K562 (cell line): ENCODE results near the gene NFATC2. TPM values are rescaled to one million over a fixed set of nuclear protein-coding genes. Genes with fewer than 3 reads are reported as not detected.

Source experiments
- ATF7 ChIP-seq: fragments of 450-650 bp; IDR thresholded peaks from 2 replicates; pipeline ENCODE4 v1.7.1; 2014; ENCODE audit warnings: mild to moderate bottlenecking, moderate library complexity
- BDP1 ChIP-seq: IDR thresholded peaks from 3 replicates; pipeline ENCODE4 v1.6.1; 2011; ENCODE audit not compliant: insufficient read length, insufficient read depth
- CREM ChIP-seq: IDR thresholded peaks from 2 replicates; pipeline ENCODE4 v1.6.1; 2014; ENCODE audit warnings: antibody characterized with exemption, low read depth
- DEAF1 ChIP-seq: fragments of 450-650 bp; formaldehyde crosslinking; IDR thresholded peaks from 2 replicates; pipeline ENCODE4 v1.4.0; 2020; ENCODE audit warnings: mild to moderate bottlenecking, moderate library complexity
- EZH2 ChIP-seq: IDR thresholded peaks from 2 replicates; pipeline ENCODE4 v1.6.1; 2012; ENCODE audit warnings: low read depth, mild to moderate bottlenecking, inconsistent platforms, low read length, borderline replicate concordance
- GTF3C2 ChIP-seq: IDR thresholded peaks from 3 replicates; pipeline ENCODE4 v1.6.1; 2011; ENCODE audit warnings: borderline replicate concordance, mild to moderate bottlenecking, moderate library complexity; ENCODE audit not compliant: insufficient read length; ENCODE audit errors: extremely low read depth
- KAT2B ChIP-seq: IDR thresholded peaks from one replicate; pipeline ENCODE4 v1.6.1; 2012; ENCODE audit warnings: low read depth, mild to moderate bottlenecking, control low read depth, inconsistent platforms, low read length, moderate library complexity
- MBD2 ChIP-seq: sonication (generic); IDR thresholded peaks from 2 replicates; pipeline ENCODE4 v1.6.1; 2016; ENCODE audit warnings: low read depth, borderline replicate concordance
- PRDM10 ChIP-seq: fragments of 450-650 bp; IDR thresholded peaks from 2 replicates; pipeline ENCODE4 v1.6.1; 2018; ENCODE audit not compliant: partially characterized antibody
- SOX6 ChIP-seq: fragments of 450-650 bp; IDR thresholded peaks from 2 replicates; pipeline ENCODE4 v1.6.1; 2014; ENCODE audit warnings: mild to moderate bottlenecking
- TAF9B ChIP-seq: fragments of 450-650 bp; IDR thresholded peaks from 2 replicates; pipeline ENCODE4 v1.6.1; 2018; ENCODE audit warnings: mild to moderate bottlenecking; ENCODE audit not compliant: partially characterized antibody
- TCF3 ChIP-seq: sonication (generic); formaldehyde crosslinking; IDR thresholded peaks from 2 replicates; pipeline ENCODE4 v1.4.0; 2020; ENCODE audit warnings: mild to moderate bottlenecking, missing genetic modification reagents
- U2AF1 ChIP-seq: fragments of 200-400 bp; formaldehyde crosslinking; optimal IDR thresholded peaks from 2 replicates; pipeline ENCODE3; 2017; ENCODE audit warnings: mild to moderate bottlenecking, low read depth, low read length, moderate library complexity
- XRCC4 ChIP-seq: IDR thresholded peaks from one replicate; pipeline ENCODE4 v1.6.1; 2011; ENCODE audit not compliant: insufficient read depth, insufficient read length; ENCODE audit errors: extremely low read depth
- YBX1 ChIP-seq: fragments of 450-650 bp; IDR thresholded peaks from 2 replicates; pipeline ENCODE4 v1.7.1; 2016; ENCODE audit warnings: mild to moderate bottlenecking
- YY1 ChIP-seq, 3 experiments: IDR thresholded peaks; 2 replicates each; pipeline ENCODE4 v1.6.1; 2011; ENCODE audit warnings: low read length in 2 of 3, mild to moderate bottlenecking in 2 of 3, moderate library complexity in 2 of 3, borderline replicate concordance in 1 of 3, control low read depth in 1 of 3, low read depth in 1 of 3; ENCODE audit not compliant: insufficient read depth in 3 of 3, insufficient replicate concordance in 2 of 3, control insufficient read depth in 1 of 3, insufficient read length in 1 of 3; ENCODE audit errors: extremely low read depth in 1 of 3
- ZFP1 ChIP-seq: fragments of 450-650 bp; formaldehyde crosslinking; IDR thresholded peaks from 2 replicates; pipeline ENCODE4 v1.4.0; 2020; ENCODE audit warnings: mild to moderate bottlenecking, mixed read lengths
- ZFP36 ChIP-seq: fragments of 150-350 bp; IDR thresholded peaks from 2 replicates; pipeline ENCODE4 v1.6.1; 2018; ENCODE audit warnings: low read length, low read depth; ENCODE audit not compliant: partially characterized antibody
- ZNF133 ChIP-seq: fragments of 250-450 bp; sonication (Bioruptor Pico); IDR thresholded peaks from 2 replicates; pipeline ENCODE4 v1.4.0; 2020; ENCODE audit warnings: mild to moderate bottlenecking
- ZZZ3 ChIP-seq: fragments of 450-650 bp; IDR thresholded peaks from 2 replicates; pipeline ENCODE4 v1.6.1; 2016; ENCODE audit warnings: antibody characterized with exemption, mild to moderate bottlenecking, moderate library complexity
- polyA plus RNA-seq, 8 experiments: library from polyadenylated mRNA; depleted of rRNA in 4 of 8; stranded (reverse) in 5 of 8; unstranded in 3 of 8; fragments of >200 nt; fragmentation: Nextera tagmentation in 2 of 8; fragmentation: Illumina TruSeq in 1 of 8; extraction: Ambion mirVana in 2 of 8; extraction: Trizol in 1 of 8; gene quantifications; 2 replicates each; pipeline versions ENCODE4 v1.2.1 to v1.2.3, GENCODE V29; 2011 to 2014; ENCODE audit warnings: inconsistent platforms in 1 of 8, missing spikeins in 1 of 8
- total RNA-seq, 7 experiments: library from RNA; depleted of rRNA in 6 of 7; stranded (reverse); fragments of >200 nt in 6 of 7; fragmentation: Illumina TruSeq in 2 of 7; extraction: Trizol in 2 of 7; gene quantifications; 2 replicates each; pipeline versions ENCODE4 v1.2.1 to v1.2.3, GENCODE V29; 2011 to 2021; ENCODE audit warnings: low replicate concordance in 1 of 7

Gene NFATC2
- total and polyA plus RNA-seq, 9 of the 15 experiments (the other 6 are each of a cell fraction or from before 2014, with no cell fraction given), result 1.9 to 11.2 (median 3.0) TPM

GRCh38 chr20:51379601-51380341 lies 162.7 kb downstream of the NFATC2 start (continued):
- TF ChIP-seq TAF9B (no peak), TCF3 (CRISPR knock-in tag) (peak; percentile 32), SOX6 (peak; percentile 20; the same call in 1 of the 2 replicates), CREM (0 out of 2 replicates have a peak, but pooled peaks have one; percentile 25), XRCC4 (no peak), KAT2B (no peak), MBD2 (no peak), GTF3C2 (no peak), ATF7 (peak; percentile 68), YBX1 (no peak), U2AF1 (no peak), YY1 (IDR thresholded peaks at IDR 0.05; ENCODE audit: borderline replicate concordance in 1 of 3, control insufficient read depth in 1 of 3, extremely low read depth in 1 of 3, insufficient read depth in 3 of 3, insufficient read length in 1 of 3, insufficient replicate concordance in 2 of 3, low read depth in 1 of 3, low read length in 2 of 3) (peak in 1 of 3 experiments; percentile 72), DEAF1 (CRISPR knock-in tag) (no peak), ZFP36 (no peak), EZH2 (no peak), ZFP1 (CRISPR knock-in tag) (no peak), PRDM10 (peak; percentile 98), ZZZ3 (no peak), BDP1 (no peak), ZNF133 (CRISPR knock-in tag) (no peak)
